ENCODE data around the gene FBL. TPM values are rescaled to one million over a fixed set of nuclear protein-coding genes. Genes with fewer than 3 reads are reported as not detected.

FBL gene
- total RNA-seq, 1 experiment from 2014 or later = 576 TPM

DNA sequence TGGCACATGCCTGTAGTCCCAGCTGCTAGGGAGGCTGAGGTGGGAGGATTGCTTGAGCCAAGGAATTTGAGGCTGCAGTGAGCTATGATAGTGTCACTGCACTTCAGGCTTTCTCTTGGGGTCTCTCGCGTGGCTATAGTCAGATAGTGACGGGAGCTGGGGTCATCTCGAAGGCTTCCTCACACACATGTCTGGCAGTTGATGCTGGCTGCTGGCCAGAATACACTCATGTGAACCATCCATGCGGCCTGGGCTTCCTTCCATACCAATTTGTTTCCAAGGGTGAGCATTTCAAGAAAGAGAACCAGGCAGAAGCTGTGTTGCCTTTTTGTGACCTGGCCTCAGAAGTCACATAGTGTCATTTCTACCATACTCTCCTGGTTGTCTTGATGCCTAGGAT, 41.1 kb downstream of the FBL start:
- POLR2A ChIA-PET = interaction anchor here (0.6 to 0.7 kb wide), 2 partner anchors 67 to 256 kb away, joined by 3 to 6 read pairs; no protein-coding TSS in a partner anchor
- Mint-ChIP-seq H3K27me3 (ENCODE audit: low read depth) (peaks cover 2% of the 10 kb centered on the region), H3K36me3 (no peaks in the 10 kb centered on the region; the same call in 1 of the 2 replicates), H3K27ac (no peak overlapping the region), H3K4me3 (no peak overlapping the region), H3K9me3 (peaks cover 17% of the 10 kb centered on the region), H3K4me1 (peaks cover 11% of the 10 kb centered on the region)
- DNase-seq (ENCODE audit: low spot score) = no peak
- CTCF ChIA-PET = interaction anchor here (1.2 to 4.6 kb wide), 2 partner anchors 12 to 166 kb away, joined by 3 to 40 read pairs; partner anchors contain the start of gene PSMC4
- TF ChIP-seq, protein P1, sequence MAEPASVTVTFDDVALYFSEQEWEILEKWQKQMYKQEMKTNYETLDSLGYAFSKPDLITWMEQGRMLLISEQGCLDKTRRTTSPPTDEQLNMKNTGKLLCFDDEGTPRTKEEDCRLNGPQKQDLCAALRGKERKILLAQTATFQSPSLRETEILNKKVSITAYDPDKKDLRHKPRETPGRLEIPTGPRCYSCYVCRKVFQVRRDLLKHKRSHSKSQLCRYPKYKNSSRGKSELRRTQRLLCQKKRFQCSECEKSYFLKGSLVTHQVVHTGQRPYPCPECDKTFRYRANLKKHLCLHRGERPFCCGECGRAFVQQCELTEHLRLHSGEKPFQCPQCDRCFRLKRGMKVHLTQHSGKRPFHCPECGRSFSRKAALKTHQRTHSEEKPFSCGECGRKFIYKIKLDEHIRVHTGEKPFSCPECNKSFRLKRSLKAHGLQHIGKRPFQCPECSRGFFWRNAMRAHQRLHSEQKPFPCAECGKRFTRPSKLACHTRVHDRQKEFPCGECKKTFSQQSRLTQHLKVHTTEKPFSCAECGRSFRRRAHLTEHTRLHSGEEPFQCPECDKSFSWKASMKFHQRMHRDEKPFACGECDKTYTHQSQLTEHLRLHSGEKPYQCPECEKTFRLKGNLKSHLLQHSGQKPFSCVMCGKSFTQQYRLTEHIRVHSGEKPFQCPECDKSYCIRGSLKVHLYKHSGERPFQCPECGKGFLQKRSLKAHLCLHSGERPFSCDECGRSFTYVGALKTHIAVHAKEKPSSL (CRISPR knock-in tag; conservative IDR thresholded peaks at IDR 0.05) = no peak
- TF ChIP-seq, protein P2, sequence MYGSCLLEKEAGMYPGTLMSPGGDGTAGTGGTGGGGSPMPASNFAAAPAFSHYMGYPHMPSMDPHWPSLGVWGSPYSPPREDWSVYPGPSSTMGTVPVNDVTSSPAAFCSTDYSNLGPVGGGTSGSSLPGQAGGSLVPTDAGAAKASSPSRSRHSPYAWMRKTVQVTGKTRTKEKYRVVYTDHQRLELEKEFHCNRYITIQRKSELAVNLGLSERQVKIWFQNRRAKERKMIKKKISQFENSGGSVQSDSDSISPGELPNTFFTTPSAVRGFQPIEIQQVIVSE (CRISPR knock-in tag; IDR thresholded peaks at IDR 0.05; ENCODE audit: borderline replicate concordance) = no peak
- TF ChIP-seq ZNF671 (CRISPR knock-in tag; IDR thresholded peaks at IDR 0.05) = no peak
- no peak for TF ChIP-seq FOXK1 (CRISPR knock-in tag; IDR thresholded peaks at IDR 0.05)
- no peak for TF ChIP-seq FOXP1 (CRISPR knock-in tag; IDR thresholded peaks at IDR 0.05; ENCODE audit: borderline replicate concordance)
- ATAC-seq = no peak

DNA sequence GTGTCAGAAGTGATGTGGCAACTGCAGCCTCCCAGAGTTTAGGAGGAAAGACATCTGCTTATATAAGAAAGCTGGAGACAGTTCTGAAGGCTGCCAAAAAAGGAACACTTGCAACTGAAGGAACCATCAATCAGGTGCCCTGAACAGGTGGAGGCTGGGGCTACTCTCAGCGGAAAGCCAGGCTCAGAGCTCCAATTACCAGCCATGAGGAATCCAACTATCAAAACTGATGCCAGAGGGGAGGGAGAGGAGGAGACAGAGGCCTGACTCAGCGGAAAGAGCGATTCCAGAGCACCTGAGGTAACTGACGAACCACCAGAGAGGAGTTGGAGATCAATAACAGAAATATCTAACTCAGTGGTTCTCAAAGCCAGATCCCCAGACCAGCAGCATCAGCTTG, 43.2 kb downstream of the FBL start:
- Mint-ChIP-seq H3K4me3 (no peak overlapping the region), H3K27ac (no peak overlapping the region)

DNA sequence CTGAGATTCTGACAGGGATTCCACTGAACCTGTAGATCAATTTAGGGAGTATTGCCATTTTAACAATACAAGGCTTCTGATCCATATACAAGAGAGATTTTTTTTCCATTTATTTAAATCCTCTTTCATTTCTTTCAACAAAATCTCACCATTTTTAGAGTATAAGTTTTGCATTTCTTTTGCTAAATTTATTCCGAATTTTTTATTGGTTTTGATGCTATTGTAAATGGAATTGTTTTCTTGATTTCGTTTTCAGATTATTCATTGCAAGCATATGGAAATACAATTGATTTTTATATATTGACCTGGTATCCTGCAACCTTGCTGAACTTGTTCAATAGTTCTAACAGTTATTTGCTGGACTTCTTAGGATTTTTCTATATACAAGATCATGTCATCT, 49.1 kb downstream of the FBL start:
- no peak for ATAC-seq
- no peak overlapping the region for H3K27ac Mint-ChIP-seq
- H3K4me1 Mint-ChIP-seq = peaks cover 28% of the 10 kb centered on the region
- no peak overlapping the region for H3K4me3 Mint-ChIP-seq
- no peaks in the 10 kb centered on the region; the same call in 1 of the 2 replicates for H3K27me3 Mint-ChIP-seq (ENCODE audit: low read depth)
- DNase-seq (ENCODE audit: low spot score) = no peak
- H3K36me3 Mint-ChIP-seq = no peaks in the 10 kb centered on the region
- POLR2A ChIA-PET = no interaction called here
- CTCF ChIA-PET = interaction anchor here (1.6 kb wide), 1 partner anchor 30 kb away, joined by 6 read pairs; no protein-coding TSS in a partner anchor
- no peaks in the 10 kb centered on the region for H3K9me3 Mint-ChIP-seq
- TF ChIP-seq ATF1 (CRISPR knock-in tag; IDR thresholded peaks at IDR 0.05) (no peak), GTF2I (CRISPR knock-in tag; conservative IDR thresholded peaks at IDR 0.05) (no peak), HMGA2 (CRISPR knock-in tag; IDR thresholded peaks at IDR 0.05) (no peak), PRRX2 (CRISPR knock-in tag; IDR thresholded peaks at IDR 0.05) (no peak), TEAD4 (CRISPR knock-in tag; IDR thresholded peaks at IDR 0.05) (no peak), IRF2 (CRISPR knock-in tag; IDR thresholded peaks at IDR 0.05; ENCODE audit: borderline replicate concordance, low read depth) (no peak), TEAD1 (CRISPR knock-in tag; IDR thresholded peaks at IDR 0.05) (no peak), GABPB1 (CRISPR knock-in tag; IDR thresholded peaks at IDR 0.05) (no peak), SMAD4 (CRISPR knock-in tag; IDR thresholded peaks at IDR 0.05) (no peak), ZNF671 (CRISPR knock-in tag; IDR thresholded peaks at IDR 0.05) (no peak), FOXP1 (CRISPR knock-in tag; IDR thresholded peaks at IDR 0.05; ENCODE audit: borderline replicate concordance) (no peak), ETV6 (CRISPR knock-in tag; IDR thresholded peaks at IDR 0.05) (no peak), TCF7 (CRISPR knock-in tag; IDR thresholded peaks at IDR 0.05; ENCODE audit: low read depth) (no peak), FOXJ3 (CRISPR knock-in tag; IDR thresholded peaks at IDR 0.05; ENCODE audit: borderline replicate concordance) (no peak), NFE2L1 (CRISPR knock-in tag; IDR thresholded peaks at IDR 0.05) (no peak)
- TF ChIP-seq, protein P2 (CRISPR knock-in tag; IDR thresholded peaks at IDR 0.05; ENCODE audit: borderline replicate concordance) = no peak
- TF ChIP-seq, protein P3, sequence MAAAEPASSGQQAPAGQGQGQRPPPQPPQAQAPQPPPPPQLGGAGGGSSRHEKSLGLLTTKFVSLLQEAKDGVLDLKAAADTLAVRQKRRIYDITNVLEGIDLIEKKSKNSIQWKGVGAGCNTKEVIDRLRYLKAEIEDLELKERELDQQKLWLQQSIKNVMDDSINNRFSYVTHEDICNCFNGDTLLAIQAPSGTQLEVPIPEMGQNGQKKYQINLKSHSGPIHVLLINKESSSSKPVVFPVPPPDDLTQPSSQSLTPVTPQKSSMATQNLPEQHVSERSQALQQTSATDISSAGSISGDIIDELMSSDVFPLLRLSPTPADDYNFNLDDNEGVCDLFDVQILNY (CRISPR knock-in tag; IDR thresholded peaks at IDR 0.05) = no peak
- TF ChIP-seq, protein P4, sequence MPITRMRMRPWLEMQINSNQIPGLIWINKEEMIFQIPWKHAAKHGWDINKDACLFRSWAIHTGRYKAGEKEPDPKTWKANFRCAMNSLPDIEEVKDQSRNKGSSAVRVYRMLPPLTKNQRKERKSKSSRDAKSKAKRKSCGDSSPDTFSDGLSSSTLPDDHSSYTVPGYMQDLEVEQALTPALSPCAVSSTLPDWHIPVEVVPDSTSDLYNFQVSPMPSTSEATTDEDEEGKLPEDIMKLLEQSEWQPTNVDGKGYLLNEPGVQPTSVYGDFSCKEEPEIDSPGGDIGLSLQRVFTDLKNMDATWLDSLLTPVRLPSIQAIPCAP (CRISPR knock-in tag; IDR thresholded peaks at IDR 0.05) = no peak

More for the DNA sequence above, 43.2 kb downstream of the FBL start:
- ChIA-PET CTCF (interaction anchor here (0.8 to 4.6 kb wide), 6 partner anchors 10 to 43 kb away, joined by 3 to 40 read pairs (median 4); partner anchors contain the start of genes DYRK1B and FBL), POLR2A (interaction anchor here (0.6 kb wide), 1 partner anchor 11 kb away, joined by 4 read pairs; no protein-coding TSS in a partner anchor)
- H3K4me1 Mint-ChIP-seq = peaks cover 11% of the 10 kb centered on the region
- H3K36me3 Mint-ChIP-seq = no peaks in the 10 kb centered on the region
- peaks cover 2% of the 10 kb centered on the region for H3K27me3 Mint-ChIP-seq (ENCODE audit: low read depth)
- TF ChIP-seq GABPB1 (CRISPR knock-in tag; IDR thresholded peaks at IDR 0.05) (no peak), ZBTB21 (CRISPR knock-in tag; IDR thresholded peaks at IDR 0.05; ENCODE audit: borderline replicate concordance) (no peak), MYBL2 (CRISPR knock-in tag; IDR thresholded peaks at IDR 0.05) (no peak), CBFB (CRISPR knock-in tag; IDR thresholded peaks at IDR 0.05; ENCODE audit: low read depth) (no peak), PRRX2 (CRISPR knock-in tag; IDR thresholded peaks at IDR 0.05) (no peak), SP1 (CRISPR knock-in tag; conservative IDR thresholded peaks at IDR 0.05) (0 out of 2 replicates have a peak, but pooled peaks have one; percentile 18)
- TF ChIP-seq, protein P5, sequence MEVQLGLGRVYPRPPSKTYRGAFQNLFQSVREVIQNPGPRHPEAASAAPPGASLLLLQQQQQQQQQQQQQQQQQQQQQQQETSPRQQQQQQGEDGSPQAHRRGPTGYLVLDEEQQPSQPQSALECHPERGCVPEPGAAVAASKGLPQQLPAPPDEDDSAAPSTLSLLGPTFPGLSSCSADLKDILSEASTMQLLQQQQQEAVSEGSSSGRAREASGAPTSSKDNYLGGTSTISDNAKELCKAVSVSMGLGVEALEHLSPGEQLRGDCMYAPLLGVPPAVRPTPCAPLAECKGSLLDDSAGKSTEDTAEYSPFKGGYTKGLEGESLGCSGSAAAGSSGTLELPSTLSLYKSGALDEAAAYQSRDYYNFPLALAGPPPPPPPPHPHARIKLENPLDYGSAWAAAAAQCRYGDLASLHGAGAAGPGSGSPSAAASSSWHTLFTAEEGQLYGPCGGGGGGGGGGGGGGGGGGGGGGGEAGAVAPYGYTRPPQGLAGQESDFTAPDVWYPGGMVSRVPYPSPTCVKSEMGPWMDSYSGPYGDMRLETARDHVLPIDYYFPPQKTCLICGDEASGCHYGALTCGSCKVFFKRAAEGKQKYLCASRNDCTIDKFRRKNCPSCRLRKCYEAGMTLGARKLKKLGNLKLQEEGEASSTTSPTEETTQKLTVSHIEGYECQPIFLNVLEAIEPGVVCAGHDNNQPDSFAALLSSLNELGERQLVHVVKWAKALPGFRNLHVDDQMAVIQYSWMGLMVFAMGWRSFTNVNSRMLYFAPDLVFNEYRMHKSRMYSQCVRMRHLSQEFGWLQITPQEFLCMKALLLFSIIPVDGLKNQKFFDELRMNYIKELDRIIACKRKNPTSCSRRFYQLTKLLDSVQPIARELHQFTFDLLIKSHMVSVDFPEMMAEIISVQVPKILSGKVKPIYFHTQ (CRISPR knock-in tag; IDR thresholded peaks at IDR 0.05) = no peak
- DNase-seq (ENCODE audit: low spot score) (no peak), ATAC-seq (peak; percentile 78)
- H3K9me3 Mint-ChIP-seq = peaks cover 1% of the 10 kb centered on the region
